NCI-H1417 (cell line): ENCODE measurements around the gene BIN1.
A peak's percentile ranks its signal among the peaks of the same experiment; 100 is the strongest.
"Not testable (repeated sequence)": the region's sequence is repeated elsewhere in the genome, so short reads cannot be mapped to it uniquely, and the experiment has no call there.

Experiments used
- DNase-seq, 3 experiments: peaks; one replicate each; lab custom pipeline; 2025; lab: John Stamatoyannopoulos, UW

The BIN1 gene

DNA sequence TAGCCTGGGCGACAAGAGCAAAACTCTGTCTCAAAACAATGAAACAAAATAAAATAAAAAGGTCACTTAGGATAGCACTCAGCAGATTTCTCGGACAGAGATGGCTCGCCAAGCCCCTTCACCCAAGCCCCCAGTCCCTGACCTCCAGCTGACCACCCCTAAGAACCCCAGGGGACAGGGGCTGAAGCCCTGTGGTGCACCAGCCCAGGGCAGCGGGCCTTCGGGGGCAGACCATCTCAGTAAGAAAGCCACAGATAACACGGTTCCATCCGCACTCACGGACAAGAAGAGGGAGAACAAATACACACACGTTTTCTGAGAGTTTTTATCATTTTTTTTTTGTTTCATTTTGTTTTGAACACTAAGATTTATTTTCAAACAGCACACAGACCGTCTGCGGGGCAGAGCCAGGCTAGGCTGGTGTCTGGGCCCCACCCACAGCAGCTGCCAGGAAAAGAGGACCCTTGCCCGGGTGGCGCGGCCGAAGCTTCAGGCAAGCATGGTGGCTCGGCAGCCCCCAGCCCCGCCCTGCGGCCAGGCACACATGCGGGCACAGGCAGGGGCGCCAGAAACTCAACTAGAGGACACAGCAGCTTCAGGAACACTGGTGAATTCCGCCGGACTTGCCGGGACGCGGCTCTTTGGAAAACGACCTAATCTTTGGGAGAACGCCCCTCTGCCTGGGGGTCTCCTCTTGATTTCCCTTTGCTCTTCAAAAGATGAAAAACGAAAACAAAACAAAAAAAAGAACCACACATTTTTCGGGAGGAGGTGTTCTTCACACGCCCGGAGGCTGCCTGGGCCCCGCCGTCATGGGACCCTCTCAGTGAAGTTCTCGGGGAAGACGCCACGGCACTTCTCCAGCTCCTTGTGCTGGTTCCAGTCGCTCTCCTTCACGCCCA, 59.0 kb downstream of the BIN1 start:
- DNase-seq = no peak

DNA sequence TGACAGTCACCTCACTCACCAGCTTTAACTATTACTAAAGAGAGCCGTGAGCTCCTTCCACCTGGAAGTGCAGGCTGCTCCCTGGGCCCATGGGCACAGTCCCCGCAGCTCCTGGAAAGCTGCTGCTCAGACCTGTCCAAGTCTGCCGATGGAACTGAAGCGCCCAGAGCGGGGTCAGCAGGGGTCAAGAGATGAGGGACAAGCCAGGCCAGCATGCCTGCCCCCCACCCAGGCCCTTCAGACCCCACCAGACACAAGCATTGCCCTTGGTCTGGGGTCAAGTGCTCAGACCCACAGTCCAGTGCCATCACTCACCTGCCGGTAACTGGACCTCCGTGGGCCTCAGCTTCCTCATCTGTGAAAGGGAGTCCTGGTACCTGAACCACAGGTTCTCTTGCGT, 59.9 kb downstream of the BIN1 start:
- no peak for DNase-seq

DNA sequence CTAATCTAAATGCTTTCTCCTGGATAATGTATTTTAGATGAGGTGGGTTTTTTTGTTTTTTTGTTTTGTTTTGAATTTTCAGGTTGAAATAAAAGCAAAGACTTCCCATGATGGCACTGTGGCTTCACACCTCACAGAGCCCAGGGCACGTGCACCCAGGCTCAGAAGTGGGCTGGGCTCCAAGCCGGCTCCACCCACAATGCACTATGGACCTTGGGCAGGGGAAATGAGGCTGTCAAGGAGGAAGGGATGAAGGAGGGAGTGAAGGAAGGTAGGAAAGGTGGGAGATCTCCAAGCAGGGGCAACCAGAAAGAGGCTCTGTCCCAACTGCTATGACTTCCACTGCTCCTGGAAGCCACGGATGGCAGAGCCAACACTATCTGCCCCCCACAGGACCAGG, 60.4 kb downstream of the BIN1 start:
- no peak for DNase-seq

DNA sequence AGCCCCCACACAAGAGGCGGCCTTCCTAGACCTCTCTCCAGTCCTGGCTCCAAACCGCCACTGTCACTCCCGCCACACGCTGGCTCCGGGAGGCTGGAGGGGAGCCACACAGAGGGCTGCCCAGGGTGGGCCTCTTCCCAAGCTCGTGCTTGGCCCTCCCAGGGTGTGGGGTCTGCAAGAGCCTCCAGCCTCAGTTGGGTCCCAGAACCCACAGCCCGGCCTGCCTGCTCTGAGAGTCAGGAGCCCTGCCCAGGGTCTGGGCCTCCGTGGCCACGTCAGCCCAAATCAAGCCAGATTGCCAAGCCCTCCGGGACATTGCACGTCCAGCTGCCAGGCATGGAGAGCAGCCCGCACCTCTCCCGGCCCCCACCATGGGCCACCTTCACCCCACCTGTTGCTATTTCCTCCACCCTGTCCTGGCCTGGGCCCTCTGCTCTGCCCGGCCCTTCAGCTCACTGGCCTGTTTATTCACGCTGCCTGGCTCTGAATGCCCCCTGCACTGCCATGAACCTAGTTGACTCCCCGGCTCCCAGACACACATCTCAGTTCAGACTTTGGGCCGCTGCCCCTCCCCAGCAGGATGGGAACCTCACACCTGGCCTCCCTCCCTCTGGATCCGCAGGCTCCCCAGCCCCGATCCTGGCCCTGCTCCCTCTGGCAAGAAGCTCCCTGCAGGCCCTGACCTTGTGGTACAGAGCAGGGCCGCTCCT, 61.0 kb downstream of the BIN1 start:
- no peak for DNase-seq

DNA sequence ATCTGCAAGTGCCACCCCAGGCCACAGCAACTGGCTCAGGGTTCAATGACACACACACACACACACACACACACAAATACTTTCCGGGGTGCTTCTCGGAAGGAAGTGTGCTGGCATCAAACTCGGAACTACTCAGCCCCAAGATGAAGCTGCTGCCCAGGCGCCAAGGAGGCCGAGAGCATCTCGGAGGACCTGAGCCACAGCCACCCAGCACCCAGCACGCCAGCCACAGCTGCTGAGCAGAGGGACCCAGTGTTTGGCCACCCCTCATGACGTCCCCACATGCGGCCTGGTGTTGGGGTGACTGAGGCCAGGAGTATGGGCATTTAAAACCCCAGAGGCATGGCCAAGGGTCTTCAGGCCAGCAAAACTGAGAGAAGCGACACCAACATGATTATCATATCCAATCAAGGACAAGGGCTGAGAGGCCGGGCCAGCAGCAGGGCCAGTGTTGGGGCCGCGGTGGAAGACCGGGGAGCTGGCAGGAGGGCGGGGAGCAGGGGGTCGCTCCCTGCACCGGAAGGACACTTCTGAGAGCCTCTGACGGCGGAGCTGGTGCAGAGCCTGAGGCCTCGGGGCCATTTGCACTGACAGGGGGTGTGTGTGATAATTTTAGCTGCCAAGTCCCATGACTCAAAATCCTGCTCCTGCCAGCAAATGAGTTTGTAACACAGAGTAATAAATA, 61.8 kb downstream of the BIN1 start:
- DNase-seq = no peak

DNA sequence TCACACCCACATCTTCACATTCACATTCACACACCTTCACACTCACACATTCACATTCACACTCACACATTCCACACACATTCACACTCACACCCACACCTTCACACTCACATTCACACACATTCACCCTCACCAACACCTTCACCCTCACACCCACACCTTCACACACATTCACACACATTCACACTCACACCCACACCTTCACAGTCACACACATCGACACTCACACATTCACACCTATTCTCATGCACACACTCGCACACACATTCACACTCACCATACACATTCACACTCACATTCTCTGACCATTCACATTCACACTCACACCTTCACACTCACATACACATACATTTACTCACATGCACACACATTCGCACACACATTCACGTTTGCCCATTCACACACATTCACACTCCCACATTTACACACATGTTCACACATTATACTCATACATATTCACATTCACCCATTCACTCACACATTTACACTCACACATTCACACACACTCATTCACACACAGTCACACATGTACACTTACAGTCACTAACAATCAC, 62.7 kb downstream of the BIN1 start:
- DNase-seq = no peak

DNA sequence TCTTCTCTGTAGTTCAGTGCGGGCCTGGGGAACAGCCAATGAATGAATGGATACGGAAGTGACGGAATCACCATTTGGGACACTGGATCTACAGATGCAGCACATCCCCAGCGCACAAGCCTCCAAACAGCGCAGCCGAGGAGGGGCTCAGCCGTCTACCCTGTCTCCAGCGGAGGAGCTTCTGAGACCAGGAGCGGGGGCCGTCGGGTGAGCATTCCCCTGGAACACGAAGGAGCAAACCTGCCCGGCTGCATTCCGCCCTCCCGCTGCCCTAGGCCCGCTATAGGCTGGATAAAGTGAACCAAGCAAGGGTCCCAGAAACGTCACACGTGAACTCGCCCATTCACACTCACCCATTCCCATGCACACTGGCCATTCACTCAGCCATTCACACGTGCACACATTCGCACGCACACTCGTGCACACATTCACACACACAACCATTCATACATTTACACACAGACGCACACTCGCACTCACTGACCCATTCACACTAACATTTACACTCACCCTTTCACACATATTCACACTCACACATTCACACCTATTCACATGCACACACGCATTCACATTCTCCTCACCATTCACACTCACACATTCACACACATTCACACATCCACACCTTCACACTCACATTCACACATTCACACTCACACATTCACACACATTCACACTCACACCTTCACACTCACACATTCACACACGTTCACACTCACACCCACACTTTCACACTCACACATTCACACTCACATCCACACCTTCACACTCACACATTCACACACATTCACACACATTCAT, 63.4 kb downstream of the BIN1 start:
- DNase-seq = no peak

DNA sequence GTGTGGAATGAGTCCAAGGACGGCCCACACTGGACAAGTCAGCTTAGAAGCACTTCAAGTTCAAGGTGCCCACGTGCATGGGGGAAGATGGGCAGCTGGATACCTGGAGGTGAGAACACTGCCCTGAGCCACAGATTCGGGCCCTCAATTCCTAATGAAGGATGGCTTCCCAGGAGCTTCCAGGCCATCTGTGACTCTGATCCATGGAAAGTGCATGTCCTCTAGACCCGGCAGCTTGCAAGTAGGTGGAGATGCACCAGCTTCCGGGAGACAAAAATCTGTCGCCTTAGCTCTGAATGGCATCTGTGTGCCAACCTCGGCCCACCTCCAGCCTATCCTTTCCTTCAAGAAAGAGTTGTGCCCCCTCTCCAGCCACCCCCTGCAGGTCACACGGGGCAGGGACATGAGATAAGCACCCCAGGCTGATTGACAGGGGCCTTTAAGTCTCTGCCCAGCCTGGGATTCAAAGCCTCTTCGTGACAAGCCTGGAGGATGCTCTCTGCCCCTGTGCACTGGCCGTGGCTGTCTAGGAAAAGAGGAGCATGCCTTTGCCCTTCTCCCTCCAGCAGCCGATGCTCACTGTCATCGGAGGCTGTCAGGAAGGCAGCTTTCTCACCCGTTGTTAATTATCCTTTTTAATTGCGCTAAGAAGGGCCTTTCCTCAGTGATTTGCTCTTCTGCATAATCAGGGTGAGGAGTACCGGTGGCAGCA, 65.5 kb downstream of the BIN1 start:
- DNase-seq = no peak

DNA sequence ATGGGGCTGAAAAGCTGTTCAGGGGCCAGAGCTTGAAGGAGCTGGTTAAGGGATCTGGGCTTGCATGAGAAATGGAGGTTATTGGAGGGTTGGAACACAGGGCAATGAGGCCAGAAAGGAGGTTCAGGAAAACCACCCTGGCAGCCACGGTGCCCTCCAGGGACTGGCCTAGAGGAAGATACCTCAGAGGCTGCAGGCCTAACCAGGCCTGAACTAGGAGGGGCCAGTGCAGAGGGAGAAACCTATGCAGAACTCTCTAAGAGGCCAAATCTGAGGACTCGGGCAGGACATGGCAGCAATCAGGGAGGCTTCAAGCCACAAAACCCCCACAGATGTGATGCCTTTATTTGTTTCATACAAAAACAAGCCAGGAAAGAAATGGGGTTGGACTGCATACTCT, 66.8 kb downstream of the BIN1 start:
- DNase-seq = no peak

DNA sequence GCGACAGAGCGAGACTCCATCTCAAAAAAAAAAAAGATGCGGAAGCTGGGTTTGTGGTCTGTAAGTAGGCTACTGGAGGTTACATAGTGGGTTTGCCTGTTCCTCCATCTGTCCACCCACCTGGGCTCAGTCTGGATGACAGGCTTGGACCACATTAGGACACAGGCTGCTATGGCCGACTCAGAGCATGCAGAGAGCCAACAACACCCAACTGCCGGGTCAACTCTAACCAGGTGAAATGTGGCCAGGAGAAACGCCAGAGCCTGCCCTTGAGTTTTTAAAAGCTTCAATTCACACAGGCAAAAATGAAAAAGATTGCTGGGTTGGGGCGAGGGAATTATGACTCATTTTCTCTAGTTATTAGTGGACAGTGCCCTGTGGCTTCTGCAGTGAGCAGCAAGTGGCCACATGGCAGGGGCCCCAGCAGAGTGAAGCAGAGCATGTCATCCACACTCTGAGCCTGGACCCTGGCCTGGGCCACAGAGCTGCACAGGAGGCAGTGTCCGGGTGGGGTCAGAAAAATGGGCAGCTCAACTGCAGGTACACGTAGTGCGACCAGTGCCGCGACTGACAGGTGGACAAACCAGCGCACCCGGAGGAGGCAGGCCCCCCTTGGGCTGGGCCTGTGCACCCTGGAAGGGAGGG, 67.4 kb downstream of the BIN1 start:
- DNase-seq = no peak

DNA sequence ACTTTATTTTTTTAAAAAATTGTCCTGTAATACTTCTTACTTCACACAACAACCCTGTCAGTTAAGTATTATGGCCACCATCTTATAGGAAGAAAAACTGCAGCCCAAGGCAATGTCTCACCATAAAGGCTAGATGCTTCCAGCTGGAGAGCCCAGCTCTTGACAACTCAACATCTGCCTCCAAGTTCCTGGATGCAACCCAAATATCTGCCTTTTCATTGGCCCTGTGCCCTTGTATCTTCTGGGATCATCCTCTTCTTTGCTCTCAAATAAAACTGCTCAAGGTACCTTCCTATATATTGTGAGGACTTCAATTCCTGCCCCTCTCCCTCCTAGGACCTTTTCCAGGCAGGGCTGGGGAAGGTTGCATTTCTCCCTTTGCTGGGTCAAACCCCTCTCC, 69.5 kb downstream of the BIN1 start:
- DNase-seq = no peak

DNA sequence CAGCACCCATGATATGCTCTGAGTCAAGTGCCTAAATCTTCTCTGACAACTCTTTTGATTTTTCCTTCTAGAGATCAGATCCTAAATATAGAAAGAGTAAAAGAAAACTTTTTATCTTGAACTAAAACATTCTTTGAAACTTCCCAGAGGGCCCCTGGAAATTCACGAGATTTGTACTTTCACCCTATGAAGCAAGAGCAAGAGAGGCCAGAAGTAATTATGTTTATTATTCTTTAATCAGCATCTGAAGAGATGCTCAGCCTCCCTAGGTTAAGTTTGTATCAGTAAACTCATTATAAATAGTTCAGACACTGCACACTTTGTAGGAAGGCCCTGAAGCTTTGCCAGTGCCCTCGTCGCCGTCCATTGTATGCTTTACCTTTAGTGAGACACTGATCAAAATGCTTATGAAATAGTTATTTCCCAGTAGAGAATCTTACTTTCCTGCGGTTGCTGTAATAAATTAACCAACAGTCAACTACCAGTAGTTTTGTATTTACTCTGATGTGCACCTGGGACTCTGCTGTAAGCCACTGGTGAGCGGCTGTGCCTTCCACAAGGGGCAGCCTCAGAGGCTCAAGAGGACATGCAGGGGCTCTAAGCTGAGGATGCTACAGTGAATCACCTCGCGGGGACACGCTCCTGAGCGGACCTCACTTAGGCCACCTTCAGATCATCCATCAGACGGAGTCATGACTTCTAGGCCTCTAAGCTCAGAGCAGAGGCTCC, 71.9 kb downstream of the BIN1 start:
- no peak for DNase-seq

DNA sequence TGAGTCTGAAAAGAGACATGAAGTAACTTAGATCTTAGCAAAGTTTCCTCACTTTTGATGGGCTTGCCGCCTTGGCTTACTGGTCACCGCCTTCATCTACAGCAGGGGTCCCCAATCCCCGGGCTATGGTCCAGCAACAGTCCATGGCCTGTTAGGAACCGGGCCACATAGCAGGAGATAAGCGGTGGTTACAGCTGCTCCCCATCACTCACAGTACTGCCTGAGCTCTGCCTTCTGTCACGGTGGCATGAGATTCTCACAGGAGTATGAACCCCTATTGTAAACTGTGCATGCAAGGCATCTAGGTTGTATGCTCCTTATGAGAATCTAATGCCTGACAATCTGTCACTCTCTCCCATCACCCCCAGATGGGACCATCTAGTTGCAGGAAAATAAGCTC, 72.9 kb downstream of the BIN1 start:
- no peak for DNase-seq

DNA sequence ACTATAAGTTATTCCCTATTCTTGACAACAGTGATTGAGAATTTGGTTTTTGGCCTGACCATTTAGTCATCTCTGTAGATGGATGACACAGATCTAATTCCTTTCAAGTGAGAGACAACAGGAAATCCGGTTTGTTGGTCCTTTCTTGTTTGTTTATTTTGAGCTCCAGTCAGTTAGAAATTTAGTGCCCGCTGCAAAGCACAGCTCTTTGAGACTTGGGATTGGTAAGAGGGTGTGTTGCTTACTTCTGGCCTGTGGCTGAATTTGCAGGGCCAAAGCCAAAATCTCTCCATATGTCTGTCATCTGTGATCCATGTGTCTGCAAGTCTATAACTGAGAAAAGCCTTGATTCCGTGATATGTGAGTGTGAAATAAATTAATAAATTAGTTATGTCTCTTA, 74.3 kb downstream of the BIN1 start:
- DNase-seq = no peak

DNA sequence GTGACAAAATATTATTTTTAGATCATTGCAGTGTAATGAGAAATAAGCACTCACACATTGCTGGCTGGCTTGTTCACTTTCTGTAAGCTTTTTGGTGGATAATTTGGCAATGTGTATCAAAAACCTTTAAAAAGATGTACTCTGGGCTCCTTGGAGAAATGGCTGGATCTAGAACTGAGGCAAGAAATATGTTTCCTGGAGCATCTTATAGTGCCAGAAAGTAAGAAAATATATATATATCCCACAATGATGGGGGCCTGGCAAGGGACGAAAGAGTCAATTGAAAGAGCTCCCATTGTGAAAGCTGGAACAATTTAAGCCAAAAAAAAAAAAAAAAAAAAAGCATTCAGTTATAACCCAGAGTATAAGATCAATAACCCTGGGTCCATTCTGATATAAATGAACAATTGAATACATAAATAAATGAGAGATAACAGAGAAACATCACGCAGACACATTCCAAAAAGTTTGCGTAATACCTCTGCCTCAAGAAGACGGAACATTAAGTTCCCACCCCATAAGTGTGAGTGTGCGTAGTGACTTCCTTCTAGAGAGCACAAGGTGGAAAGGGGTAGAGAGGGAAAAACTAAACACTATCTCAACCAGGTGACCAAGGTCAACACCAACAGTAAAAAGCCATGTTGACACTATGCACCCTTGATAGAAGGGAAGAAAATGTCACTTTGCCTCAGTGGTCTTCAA, 77.5 kb downstream of the BIN1 start:
- no peak for DNase-seq

DNA sequence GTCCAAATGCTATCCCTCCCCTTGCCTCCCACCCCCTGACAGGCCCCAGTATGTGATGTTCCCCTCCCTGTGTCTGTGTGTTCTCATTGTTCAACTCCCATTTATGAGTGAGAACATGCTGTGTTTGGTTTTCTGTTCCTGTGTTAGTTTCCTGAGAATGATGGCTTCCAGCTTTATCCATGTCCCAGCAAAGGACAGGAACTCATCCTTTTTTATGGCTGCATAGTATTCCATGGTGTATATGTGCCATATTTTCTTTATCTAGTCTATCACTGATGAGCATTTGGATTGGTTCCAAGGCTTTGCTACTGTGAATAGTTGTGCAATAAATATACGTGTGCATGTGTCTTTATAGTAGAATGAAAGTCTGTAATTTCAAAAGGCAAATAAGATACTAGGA, 78.2 kb downstream of the BIN1 start:
- DNase-seq = not testable (repeated sequence)

DNA sequence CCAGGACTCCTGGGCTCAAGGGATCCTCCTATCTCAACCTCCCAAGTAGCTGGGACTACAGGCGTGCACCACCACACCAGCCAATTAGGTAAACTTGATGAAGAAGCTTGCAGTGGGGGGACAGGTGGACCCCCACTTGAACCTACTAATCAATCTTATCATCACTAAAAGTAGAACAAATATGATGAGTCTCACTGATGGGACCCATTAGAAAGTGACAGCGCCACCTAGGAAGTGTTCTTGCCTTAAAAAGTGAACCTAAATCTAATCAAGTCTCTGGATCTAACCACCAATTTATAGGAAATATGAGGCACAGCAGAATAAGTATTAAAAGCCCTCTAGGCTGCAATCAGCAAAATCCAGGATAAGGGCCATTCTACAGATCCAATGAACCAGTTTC, 79.2 kb downstream of the BIN1 start:
- no peak for DNase-seq

DNA sequence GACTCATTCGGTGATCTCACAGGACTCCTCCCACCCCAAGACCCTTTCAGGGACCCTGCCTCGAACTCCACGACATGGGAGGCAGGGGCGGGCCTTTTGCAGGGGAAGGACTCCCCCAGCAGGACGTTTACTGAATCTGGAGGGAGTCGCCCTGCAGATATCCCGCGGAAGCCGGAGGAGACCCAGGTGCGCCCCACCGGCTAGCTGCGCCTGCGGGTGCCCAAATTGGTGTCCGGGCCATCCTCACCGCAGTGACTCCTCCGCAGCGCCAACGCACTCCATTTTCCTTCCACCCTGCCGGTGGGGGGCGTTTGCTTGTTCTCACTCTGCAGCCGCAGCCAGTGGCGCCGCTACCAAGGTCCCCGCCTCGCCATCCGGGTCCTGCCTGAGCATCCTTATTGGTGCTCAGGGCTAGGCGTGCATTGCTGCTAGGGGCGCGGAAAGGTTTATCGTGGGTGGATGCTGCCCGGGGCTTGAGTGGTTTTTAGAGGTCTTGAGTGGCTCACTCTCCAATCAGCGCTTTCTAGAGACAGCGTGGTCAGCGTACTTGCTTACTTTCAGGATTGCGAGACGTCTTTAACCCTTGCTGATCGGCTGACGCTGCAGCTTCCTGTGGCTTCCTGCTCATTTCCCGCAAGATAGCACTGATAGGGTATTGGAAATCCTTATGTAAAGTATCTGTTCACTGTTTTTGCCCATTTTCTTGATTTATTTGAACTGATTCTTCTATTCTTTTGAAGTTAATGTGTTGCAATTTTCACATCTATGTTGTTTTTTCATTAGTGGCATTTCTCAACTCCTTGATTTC, 81.4 kb downstream of the BIN1 start:
- DNase-seq = peak in 1 of 3 experiments; percentile 79
